Measurements from ENCODE around the gene JCHAIN.
"Not testable (repeated sequence)": the region's sequence is repeated elsewhere in the genome, so short reads cannot be mapped to it uniquely, and the experiment has no call there.

Gene JCHAIN

GRCh38 chr4:70670332-70671014 is 4.2 kb upstream of the JCHAIN start:
- Histone ChIP-seq H3K9me3 (ENCODE audit: control insufficient read depth, insufficient read depth, low read length) (no peaks in the 10 kb centered on the region), H3K36me3 (ENCODE audit: control insufficient read depth, insufficient read depth, low read length) (no peaks in the 10 kb centered on the region), H3K27ac (ENCODE audit: low read depth, low read length) (no peak overlapping the region), H3K4me3 (ENCODE audit: low read depth, low read length) (no peak overlapping the region), H3K4me1 (ENCODE audit: control insufficient read depth, insufficient read depth, low read length) (no peaks in the 10 kb centered on the region), H3K27me3 (ENCODE audit: control insufficient read depth, insufficient read depth, low read length) (no peaks in the 10 kb centered on the region), H3K9ac (ENCODE audit: low read depth, low read length) (no peak overlapping the region)

- Histone ChIP-seq H3K4me1 (ENCODE audit: control insufficient read depth, insufficient read depth, low read length) (no peaks in the 10 kb centered on the region), H3K4me3 (ENCODE audit: low read depth, low read length) (no peak overlapping the region), H3K36me3 (ENCODE audit: control insufficient read depth, insufficient read depth, low read length) (no peaks in the 10 kb centered on the region), H3K27me3 (ENCODE audit: control insufficient read depth, insufficient read depth, low read length) (no peaks in the 10 kb centered on the region), H3K9ac (ENCODE audit: low read depth, low read length) (no peak overlapping the region), H3K27ac (ENCODE audit: low read depth, low read length) (no peak overlapping the region), H3K9me3 (ENCODE audit: control insufficient read depth, insufficient read depth, low read length) (no peaks in the 10 kb centered on the region)
These were observed 1.6 kb upstream of the JCHAIN start for GRCh38 chr4:70667740-70668535.

GRCh38 chr4:70661309-70661922 is 4.9 kb downstream of the JCHAIN start:
- H3K9ac ChIP-seq (ENCODE audit: low read depth, low read length); H3K4me1 ChIP-seq (ENCODE audit: control insufficient read depth, insufficient read depth, low read length); H3K27ac ChIP-seq (ENCODE audit: low read depth, low read length); H3K27me3 ChIP-seq (ENCODE audit: control insufficient read depth, insufficient read depth, low read length); H3K36me3 ChIP-seq (ENCODE audit: control insufficient read depth, insufficient read depth, low read length); H3K4me3 ChIP-seq (ENCODE audit: low read depth, low read length); H3K9me3 ChIP-seq (ENCODE audit: control insufficient read depth, insufficient read depth, low read length): not testable (repeated sequence)

GRCh38 chr4:70660106-70660505 is 6.2 kb downstream of the JCHAIN start:
- Histone ChIP-seq H3K27me3 (ENCODE audit: control insufficient read depth, insufficient read depth, low read length) (no peaks in the 10 kb centered on the region), H3K4me3 (ENCODE audit: low read depth, low read length) (no peak overlapping the region), H3K4me1 (ENCODE audit: control insufficient read depth, insufficient read depth, low read length) (no peaks in the 10 kb centered on the region), H3K9me3 (ENCODE audit: control insufficient read depth, insufficient read depth, low read length) (no peaks in the 10 kb centered on the region), H3K27ac (ENCODE audit: low read depth, low read length) (no peak overlapping the region), H3K9ac (ENCODE audit: low read depth, low read length) (no peak overlapping the region), H3K36me3 (ENCODE audit: control insufficient read depth, insufficient read depth, low read length) (no peaks in the 10 kb centered on the region)

GRCh38 chr4:70658418-70658817 is 7.9 kb downstream of the JCHAIN start:
- H3K27me3 ChIP-seq (ENCODE audit: control insufficient read depth, insufficient read depth, low read length): no peaks in the 10 kb centered on the region
- H3K36me3 ChIP-seq (ENCODE audit: control insufficient read depth, insufficient read depth, low read length): no peaks in the 10 kb centered on the region
- H3K4me1 ChIP-seq (ENCODE audit: control insufficient read depth, insufficient read depth, low read length): no peaks in the 10 kb centered on the region
- no peaks in the 10 kb centered on the region for H3K9me3 ChIP-seq (ENCODE audit: control insufficient read depth, insufficient read depth, low read length)
- no peak overlapping the region for H3K4me3 ChIP-seq (ENCODE audit: low read depth, low read length)
- no peak overlapping the region for H3K9ac ChIP-seq (ENCODE audit: low read depth, low read length)
- no peak overlapping the region for H3K27ac ChIP-seq (ENCODE audit: low read depth, low read length)

GRCh38 chr4:70657326-70657725 is 9.0 kb downstream of the JCHAIN start:
- Histone ChIP-seq H3K27ac (ENCODE audit: low read depth, low read length) (no peak overlapping the region), H3K4me1 (ENCODE audit: control insufficient read depth, insufficient read depth, low read length) (no peaks in the 10 kb centered on the region), H3K4me3 (ENCODE audit: low read depth, low read length) (no peak overlapping the region), H3K9ac (ENCODE audit: low read depth, low read length) (no peak overlapping the region), H3K9me3 (ENCODE audit: control insufficient read depth, insufficient read depth, low read length) (no peaks in the 10 kb centered on the region), H3K27me3 (ENCODE audit: control insufficient read depth, insufficient read depth, low read length) (no peaks in the 10 kb centered on the region), H3K36me3 (ENCODE audit: control insufficient read depth, insufficient read depth, low read length) (no peaks in the 10 kb centered on the region)

GRCh38 chr4:70654605-70655011 is 11.7 kb downstream of the JCHAIN start:
- H3K4me3 ChIP-seq (ENCODE audit: low read depth, low read length): no peak overlapping the region
- no peaks in the 10 kb centered on the region for H3K4me1 ChIP-seq (ENCODE audit: control insufficient read depth, insufficient read depth, low read length)
- no peak overlapping the region for H3K27ac ChIP-seq (ENCODE audit: low read depth, low read length)
- no peaks in the 10 kb centered on the region for H3K36me3 ChIP-seq (ENCODE audit: control insufficient read depth, insufficient read depth, low read length)
- no peaks in the 10 kb centered on the region for H3K9me3 ChIP-seq (ENCODE audit: control insufficient read depth, insufficient read depth, low read length)
- H3K27me3 ChIP-seq (ENCODE audit: control insufficient read depth, insufficient read depth, low read length): no peaks in the 10 kb centered on the region
- H3K9ac ChIP-seq (ENCODE audit: low read depth, low read length): no peak overlapping the region

- H3K27ac ChIP-seq (ENCODE audit: low read depth, low read length): no peak overlapping the region
- no peaks in the 10 kb centered on the region for H3K27me3 ChIP-seq (ENCODE audit: control insufficient read depth, insufficient read depth, low read length)
- no peaks in the 10 kb centered on the region for H3K36me3 ChIP-seq (ENCODE audit: control insufficient read depth, insufficient read depth, low read length)
- no peak overlapping the region for H3K4me3 ChIP-seq (ENCODE audit: low read depth, low read length)
- no peaks in the 10 kb centered on the region for H3K9me3 ChIP-seq (ENCODE audit: control insufficient read depth, insufficient read depth, low read length)
- no peaks in the 10 kb centered on the region for H3K4me1 ChIP-seq (ENCODE audit: control insufficient read depth, insufficient read depth, low read length)
- H3K9ac ChIP-seq (ENCODE audit: low read depth, low read length): no peak overlapping the region
These were observed 14.3 kb downstream of the JCHAIN start for GRCh38 chr4:70651864-70652506.

- not testable (repeated sequence) for H3K4me1 ChIP-seq (ENCODE audit: control insufficient read depth, insufficient read depth, low read length); H3K4me3 ChIP-seq (ENCODE audit: low read depth, low read length); H3K27me3 ChIP-seq (ENCODE audit: control insufficient read depth, insufficient read depth, low read length); H3K36me3 ChIP-seq (ENCODE audit: control insufficient read depth, insufficient read depth, low read length); H3K27ac ChIP-seq (ENCODE audit: low read depth, low read length); H3K9ac ChIP-seq (ENCODE audit: low read depth, low read length); H3K9me3 ChIP-seq (ENCODE audit: control insufficient read depth, insufficient read depth, low read length)
These were observed 15.6 kb downstream of the JCHAIN start for GRCh38 chr4:70650741-70651140.

- Histone ChIP-seq H3K4me3 (ENCODE audit: low read depth, low read length) (no peak overlapping the region), H3K9me3 (ENCODE audit: control insufficient read depth, insufficient read depth, low read length) (no peaks in the 10 kb centered on the region), H3K27ac (ENCODE audit: low read depth, low read length) (no peak overlapping the region), H3K9ac (ENCODE audit: low read depth, low read length) (no peak overlapping the region), H3K36me3 (ENCODE audit: control insufficient read depth, insufficient read depth, low read length) (no peaks in the 10 kb centered on the region), H3K4me1 (ENCODE audit: control insufficient read depth, insufficient read depth, low read length) (no peaks in the 10 kb centered on the region), H3K27me3 (ENCODE audit: control insufficient read depth, insufficient read depth, low read length) (no peaks in the 10 kb centered on the region)
These were observed 26.1 kb downstream of the JCHAIN start for GRCh38 chr4:70640192-70640591.
